OCI-LY7 (cell line): ENCODE data around the gene HOXC9. TPM values are rescaled to one million over a fixed set of nuclear protein-coding genes. Genes with fewer than 3 reads are reported as not detected.

Experiments
- BruUV-seq: library from RNA; stranded (reverse); fragments of 400-500 nt; replicated peaks from 2 replicates; lab custom pipeline; 2021; lab: Mats Ljungman, UMichigan
- CTCF ChIA-PET: fragments of 300-600 bp; sonication (Branson Sonifier 250); formaldehyde crosslinking; loops from one replicate; lab custom pipeline; 2022; ENCODE audit warnings: antibody characterized with exemption; ENCODE audit not compliant: unreplicated experiment; lab: Charles Lee
- POLR2A ChIA-PET: fragments of 300-600 bp; sonication (Branson Sonifier 250); formaldehyde crosslinking; loops from one replicate; lab custom pipeline; 2022; ENCODE audit warnings: antibody characterized with exemption; lab: Charles Lee
- DNase-seq: peaks from one replicate; pipeline ENCODE4 v3.0.0-alpha.2; 2015; ENCODE audit warnings: low spot score
- H2AFZ ChIP-seq: fragments of 200-600 bp; sonication (generic), shearing (Covaris generic); 2 replicates; pipeline ENCODE4 v1.6.1; 2014; ENCODE audit warnings: mild to moderate bottlenecking, antibody characterized with exemption, low read length, moderate library complexity
- H3K27ac ChIP-seq: fragments of 200-600 bp; sonication (generic); 2 replicates; pipeline ENCODE4 v1.5.1; 2014; ENCODE audit warnings: mixed run types, low read depth, mild to moderate bottlenecking, moderate library complexity, low read length, inconsistent platforms; ENCODE audit not compliant: poor library complexity, severe bottlenecking
- H3K36me3 ChIP-seq: fragments of 200-600 bp; sonication (generic); 2 replicates; pipeline ENCODE4 v1.6.1; 2014; ENCODE audit warnings: mild to moderate bottlenecking, antibody characterized with exemption, low read length, moderate library complexity, mixed read lengths; ENCODE audit not compliant: insufficient read depth
- H3K4me1 ChIP-seq: fragments of 200-600 bp; sonication (generic); 2 replicates; pipeline ENCODE4 v1.5.1; 2014; ENCODE audit warnings: mild to moderate bottlenecking, low read length; ENCODE audit not compliant: insufficient read depth, poor library complexity, severe bottlenecking
- H3K4me2 ChIP-seq: fragments of 200-600 bp; sonication (generic); 2 replicates; pipeline ENCODE4 v1.6.1; 2014; ENCODE audit warnings: mild to moderate bottlenecking, low read length
- H3K4me3 ChIP-seq: fragments of 200-600 bp; sonication (generic); 2 replicates; pipeline ENCODE4 v1.5.1; 2014; ENCODE audit warnings: mild to moderate bottlenecking, low read depth, low read length; ENCODE audit not compliant: poor library complexity, severe bottlenecking
- H3K79me2 ChIP-seq: fragments of 200-600 bp; sonication (generic); 2 replicates; pipeline ENCODE4 v1.6.1; 2016; ENCODE audit warnings: low read depth, mild to moderate bottlenecking, low read length, moderate library complexity, mixed read lengths; ENCODE audit not compliant: insufficient read depth
- H3K9me2 ChIP-seq: fragments of 200-600 bp; sonication (generic); 2 replicates; pipeline ENCODE4 v1.6.1; 2016; ENCODE audit warnings: mild to moderate bottlenecking, low read length, mixed read lengths; ENCODE audit not compliant: insufficient read depth
- H3K9me3 ChIP-seq: fragments of 200-600 bp; sonication (generic); 2 replicates; pipeline ENCODE4 v1.6.1; 2014; ENCODE audit warnings: mild to moderate bottlenecking, mixed run types, low read length, mixed read lengths
- H4K20me1 ChIP-seq: fragments of 200-600 bp; sonication (generic); 2 replicates; pipeline ENCODE4 v1.6.1; 2014; ENCODE audit warnings: mild to moderate bottlenecking, antibody characterized with exemption, low read length, moderate library complexity, mixed read lengths; ENCODE audit not compliant: insufficient read depth
- EZH2phosphoT487 ChIP-seq: fragments of 200-600 bp; sonication (generic); IDR thresholded peaks from 2 replicates; pipeline ENCODE4 v1.6.1; 2018; ENCODE audit warnings: low read depth, borderline replicate concordance, mild to moderate bottlenecking, mixed run types, antibody characterized with exemption, low read length, moderate library complexity, mixed read lengths
- intact Hi-C: fragments of 100-400 bp; cut with micrococcal nuclease; formaldehyde crosslinking; loops from one replicate; pipeline ENCODE4 v1.10.0; 2022; ENCODE audit not compliant: unreplicated experiment
- total RNA-seq, 2 experiments: library from RNA; depleted of rRNA in 1 of 2; stranded (reverse); fragments of >200 nt in 1 of 2; shearing (Covaris generic) in 1 of 2; gene quantifications; 2 replicates each; pipeline ENCODE4 v1.2.3, GENCODE V29; 2014 to 2022
- TF ChIP-seq, protein P1 (sequence below): fragments of 200-600 bp; sonication (generic); conservative IDR thresholded peaks from 2 replicates; pipeline ENCODE4 v1.5.1; 2014; ENCODE audit warnings: mild to moderate bottlenecking, antibody characterized with exemption, low read length, moderate library complexity, mixed read lengths

The HOXC9 gene
- total RNA-seq, 2 experiments from 2014 or later, result 0.42 TPM; not detected in 1

DNA sequence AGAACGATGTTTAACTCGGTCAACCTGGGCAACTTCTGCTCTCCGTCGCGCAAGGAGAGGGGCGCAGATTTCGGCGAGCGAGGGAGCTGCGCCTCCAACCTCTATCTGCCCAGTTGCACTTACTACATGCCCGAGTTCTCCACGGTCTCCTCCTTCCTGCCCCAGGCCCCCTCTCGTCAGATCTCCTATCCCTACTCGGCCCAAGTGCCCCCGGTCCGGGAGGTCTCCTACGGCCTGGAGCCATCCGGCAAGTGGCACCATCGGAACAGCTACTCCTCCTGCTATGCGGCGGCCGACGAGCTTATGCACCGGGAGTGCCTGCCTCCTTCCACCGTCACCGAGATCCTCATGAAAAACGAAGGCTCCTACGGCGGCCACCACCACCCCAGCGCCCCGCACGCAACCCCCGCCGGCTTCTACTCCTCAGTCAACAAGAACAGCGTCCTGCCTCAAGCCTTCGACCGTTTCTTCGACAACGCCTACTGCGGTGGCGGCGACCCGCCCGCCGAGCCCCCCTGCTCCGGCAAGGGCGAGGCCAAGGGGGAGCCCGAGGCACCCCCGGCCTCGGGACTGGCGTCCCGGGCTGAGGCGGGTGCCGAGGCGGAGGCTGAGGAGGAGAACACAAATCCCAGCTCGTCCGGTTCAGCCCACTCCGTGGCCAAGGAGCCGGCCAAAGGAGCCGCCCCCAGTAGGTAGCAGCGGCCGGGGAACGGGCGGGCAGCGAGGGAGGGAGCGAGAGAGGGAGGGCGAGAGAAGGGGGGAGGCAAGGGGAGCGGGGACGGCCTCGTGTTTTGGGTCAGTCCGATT lies 26.5 kb upstream of the HOXC9 start:
- no peaks in the 10 kb centered on the region for H3K79me2 ChIP-seq
- H4K20me1 ChIP-seq, result no peaks in the 10 kb centered on the region
- H3K4me1 ChIP-seq, result peaks cover 31% of the 10 kb centered on the region
- H3K9me3 ChIP-seq, result no peaks in the 10 kb centered on the region
- BruUV-seq, result no TSS peak
- H3K4me3 ChIP-seq, result peak overlapping the region; percentile 71
- no peak overlapping the region for H3K27ac ChIP-seq
- CTCF ChIA-PET, result interaction anchor here (0.6 to 0.7 kb wide), 2 partner anchors 11 to 205 kb away, joined by 3 to 4 read pairs; no protein-coding TSS in a partner anchor
- POLR2A ChIA-PET, result no interaction called here
- H3K4me2 ChIP-seq, result peak overlapping the region; percentile 65
- H3K36me3 ChIP-seq, result no peaks in the 10 kb centered on the region
- H2AFZ ChIP-seq, result no peak overlapping the region
- intact Hi-C loops, result no loop called here
- H3K9me2 ChIP-seq, result no peaks in the 10 kb centered on the region
- DNase-seq, result no peak
- TF ChIP-seq EZH2phosphoT487, result no peak
- TF ChIP-seq, protein P1, sequence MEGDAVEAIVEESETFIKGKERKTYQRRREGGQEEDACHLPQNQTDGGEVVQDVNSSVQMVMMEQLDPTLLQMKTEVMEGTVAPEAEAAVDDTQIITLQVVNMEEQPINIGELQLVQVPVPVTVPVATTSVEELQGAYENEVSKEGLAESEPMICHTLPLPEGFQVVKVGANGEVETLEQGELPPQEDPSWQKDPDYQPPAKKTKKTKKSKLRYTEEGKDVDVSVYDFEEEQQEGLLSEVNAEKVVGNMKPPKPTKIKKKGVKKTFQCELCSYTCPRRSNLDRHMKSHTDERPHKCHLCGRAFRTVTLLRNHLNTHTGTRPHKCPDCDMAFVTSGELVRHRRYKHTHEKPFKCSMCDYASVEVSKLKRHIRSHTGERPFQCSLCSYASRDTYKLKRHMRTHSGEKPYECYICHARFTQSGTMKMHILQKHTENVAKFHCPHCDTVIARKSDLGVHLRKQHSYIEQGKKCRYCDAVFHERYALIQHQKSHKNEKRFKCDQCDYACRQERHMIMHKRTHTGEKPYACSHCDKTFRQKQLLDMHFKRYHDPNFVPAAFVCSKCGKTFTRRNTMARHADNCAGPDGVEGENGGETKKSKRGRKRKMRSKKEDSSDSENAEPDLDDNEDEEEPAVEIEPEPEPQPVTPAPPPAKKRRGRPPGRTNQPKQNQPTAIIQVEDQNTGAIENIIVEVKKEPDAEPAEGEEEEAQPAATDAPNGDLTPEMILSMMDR, result no peak

- Histone ChIP-seq H3K79me2 (no peaks in the 10 kb centered on the region), H3K4me3 (peak within 1 kb of the TSS; percentile 71), H3K9me2 (no peaks in the 10 kb centered on the region), H3K9me3 (no peaks in the 10 kb centered on the region), H3K4me2 (peak within 1 kb of the TSS; percentile 65), H3K4me1 (peaks cover 34% of the 10 kb centered on the region), H2AFZ (peak within 1 kb of the TSS; percentile 77), H4K20me1 (no peaks in the 10 kb centered on the region), H3K27ac (peak within 1 kb of the TSS; percentile 83), H3K36me3 (no peaks in the 10 kb centered on the region)
- ChIA-PET POLR2A (interaction anchor here (0.7 kb wide), 1 partner anchor 244 kb away, joined by 3 read pairs; no protein-coding TSS in a partner anchor), CTCF (interaction anchor here (0.6 to 0.7 kb wide), 2 partner anchors 10 to 206 kb away, joined by 3 to 4 read pairs; no protein-coding TSS in a partner anchor)
- TF ChIP-seq, protein P1, result no peak
- TF ChIP-seq EZH2phosphoT487, result no peak
- intact Hi-C loops, result loop anchor here (5.0 kb wide), 1 partner anchor 217 kb away; no protein-coding TSS in a partner anchor
- BruUV-seq, result no TSS peak
- DNase-seq, result peak; percentile 72
Observed at GRCh38 chr12:53974084-53975063, 25.6 kb upstream of the HOXC9 start, which contains the start of gene HOTAIR. HOTAIR (minus strand) TSS chr12:53974954.
